Measurements from ENCODE around the gene FRY.

DNA sequence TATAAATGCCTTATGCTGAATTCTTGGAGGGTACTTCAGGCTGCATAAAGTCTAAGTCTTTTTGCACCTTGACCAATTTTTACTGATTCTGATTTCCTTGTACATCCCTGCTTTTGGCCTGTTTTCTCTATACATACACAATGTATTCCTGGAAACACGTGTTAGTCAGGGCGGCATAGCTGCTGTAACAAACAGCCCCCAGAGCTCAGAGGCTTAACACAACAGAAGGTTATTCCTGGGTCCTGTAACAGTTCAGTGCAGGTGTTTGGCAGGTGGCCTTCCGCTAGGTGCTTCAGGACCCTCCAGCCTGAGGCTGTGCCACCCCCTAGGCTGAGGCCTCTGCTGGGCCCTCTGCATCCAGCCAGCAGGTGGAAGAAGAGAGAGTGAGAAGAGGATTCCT is 200.7 kb downstream of the FRY start:
- TF ChIP-seq, protein P1, sequence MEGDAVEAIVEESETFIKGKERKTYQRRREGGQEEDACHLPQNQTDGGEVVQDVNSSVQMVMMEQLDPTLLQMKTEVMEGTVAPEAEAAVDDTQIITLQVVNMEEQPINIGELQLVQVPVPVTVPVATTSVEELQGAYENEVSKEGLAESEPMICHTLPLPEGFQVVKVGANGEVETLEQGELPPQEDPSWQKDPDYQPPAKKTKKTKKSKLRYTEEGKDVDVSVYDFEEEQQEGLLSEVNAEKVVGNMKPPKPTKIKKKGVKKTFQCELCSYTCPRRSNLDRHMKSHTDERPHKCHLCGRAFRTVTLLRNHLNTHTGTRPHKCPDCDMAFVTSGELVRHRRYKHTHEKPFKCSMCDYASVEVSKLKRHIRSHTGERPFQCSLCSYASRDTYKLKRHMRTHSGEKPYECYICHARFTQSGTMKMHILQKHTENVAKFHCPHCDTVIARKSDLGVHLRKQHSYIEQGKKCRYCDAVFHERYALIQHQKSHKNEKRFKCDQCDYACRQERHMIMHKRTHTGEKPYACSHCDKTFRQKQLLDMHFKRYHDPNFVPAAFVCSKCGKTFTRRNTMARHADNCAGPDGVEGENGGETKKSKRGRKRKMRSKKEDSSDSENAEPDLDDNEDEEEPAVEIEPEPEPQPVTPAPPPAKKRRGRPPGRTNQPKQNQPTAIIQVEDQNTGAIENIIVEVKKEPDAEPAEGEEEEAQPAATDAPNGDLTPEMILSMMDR (conservative IDR thresholded peaks at IDR 0.05): no peak
- no peak for TF ChIP-seq ZFX (IDR thresholded peaks at IDR 0.05)

All from C4-2B (cell line).